Motor neuron (in vitro differentiated cells): Measurements from ENCODE around the gene KNTC1. TPM values are rescaled to one million over a fixed set of nuclear protein-coding genes. Genes with fewer than 3 reads are reported as not detected.
"Not testable (repeated sequence)": the region's sequence is repeated elsewhere in the genome, so short reads cannot be mapped to it uniquely, and the experiment has no call there.

Source experiments
- ATAC-seq, 8 experiments: fragments of 200-7000 bp; cut with Tn5 transposase; replicated peaks in 6 of 8; 2 replicates each; pipeline ENCODE4 v1.8.0; 2021; ENCODE audit warnings: mild to moderate bottlenecking in 8 of 8, moderate library complexity in 8 of 8
- H3K27ac ChIP-seq, 2 donors: fragments of 250-450 bp; sonication (Bioruptor Pico); 2 replicates each; pipeline ENCODE4 v1.9.0; 2021; ENCODE audit warnings: antibody characterized with exemption in 2 of 2, mild to moderate bottlenecking in 2 of 2, moderate library complexity in 1 of 2
- H3K4me1 ChIP-seq, 2 donors: fragments of 250-450 bp; sonication (Bioruptor Pico); replicated peaks in 1 of 2; 2 replicates each; pipeline ENCODE4 v1.6.1; 2021; ENCODE audit warnings: antibody characterized with exemption in 2 of 2, mild to moderate bottlenecking in 2 of 2, moderate library complexity in 1 of 2
- H3K4me3 ChIP-seq, 5 donors: fragments of 250-450 bp; sonication (Bioruptor Pico); 2 replicates each; pipeline ENCODE4 v1.9.0; 2021; ENCODE audit warnings: antibody characterized with exemption in 5 of 5, mild to moderate bottlenecking in 5 of 5, moderate library complexity in 4 of 5
- WGBS, 10 experiments: fragments of 450-650 bp; shearing (Covaris generic); methylation state at CpG; one replicate each; pipeline ENCODE4 v1.0.0; 2022; 5-methylcytosine and 5-hydroxymethylcytosine counted together
- in situ Hi-C, 9 experiments: fragments of 400-800 bp; cut with MboI; loops; one replicate each; pipeline ENCODE4 v1.15.0; 2021; ENCODE audit warnings: low sequenced_read_pairs in 9 of 9, low pct_unique_long_range_greater_than_20kb in 2 of 9; ENCODE audit not compliant: unreplicated experiment in 9 of 9
- total RNA-seq, 8 experiments: library from RNA; unstranded; fragments of 300-600 nt; gene quantifications; 2 replicates each; pipeline versions ENCODE4 v1.2.3 to v1.2.4, GENCODE V29; 2022

Gene KNTC1
- total RNA-seq, 8 experiments from 2014 or later = 6.4 to 60.1 (median 14.1) TPM

GRCh38 chr12:122538496-122538895 lies 11.4 kb downstream of the KNTC1 start:
- ATAC-seq = no peak
- Histone ChIP-seq H3K4me3 (no peak overlapping the region), H3K27ac (no peak overlapping the region), H3K4me1 (no peaks in the 10 kb centered on the region)
- 74 to 98% (median 90%) methylated on average over 2 to 5 of the region's 5 CpGs; no CpG with 5 or more reads in 1 of the 10 experiments for WGBS, 10 experiments
- in situ Hi-C loops = no loop called here

- WGBS, 10 experiments = 79 to 100% (median 100%) methylated on average over 1 to 2 of the region's 2 CpGs; no CpG with 5 or more reads in 2 of the 10 experiments
- ATAC-seq = no peak
- H3K27ac ChIP-seq = no peak overlapping the region
These were observed 17.5 kb downstream of the KNTC1 start for GRCh38 chr12:122544537-122544936.

GRCh38 chr12:122545855-122546254 lies 18.8 kb downstream of the KNTC1 start:
- 64 to 100% (median 93%) methylated on average over 1 to 2 of the region's 2 CpGs; no CpG with 5 or more reads in 2 of the 10 experiments for WGBS, 10 experiments
- Histone ChIP-seq H3K4me1 (no peaks in the 10 kb centered on the region), H3K27ac (no peak overlapping the region), H3K4me3 (no peak overlapping the region)
- ATAC-seq = no peak
- in situ Hi-C loops = no loop called here

More at GRCh38 chr12:122544537-122544936, 17.5 kb downstream of the KNTC1 start:
- in situ Hi-C loops = no loop called here
- H3K4me1 ChIP-seq = no peaks in the 10 kb centered on the region
- no peak overlapping the region for H3K4me3 ChIP-seq

GRCh38 chr12:122547330-122547729 lies 20.3 kb downstream of the KNTC1 start:
- in situ Hi-C loops = no loop called here
- Histone ChIP-seq H3K4me1 (no peaks in the 10 kb centered on the region), H3K4me3 (no peak overlapping the region), H3K27ac (no peak overlapping the region)
- WGBS, 10 experiments = 64 to 100% (median 82%) methylated on average over 1 to 5 of the region's 5 CpGs
- ATAC-seq = no peak

- H3K4me1 ChIP-seq = no peaks in the 10 kb centered on the region
- no peak for ATAC-seq
- H3K27ac ChIP-seq = no peak overlapping the region
- WGBS, 10 experiments = 85 to 100% (median 98%) methylated on average over 4 to 14 of the region's 16 CpGs
- in situ Hi-C loops = no loop called here
- no peak overlapping the region for H3K4me3 ChIP-seq
These were observed 31.9 kb downstream of the KNTC1 start for GRCh38 chr12:122558745-122559641.

GRCh38 chr12:122560138-122560537 lies 33.1 kb downstream of the KNTC1 start:
- H3K4me1 ChIP-seq = no peaks in the 10 kb centered on the region
- in situ Hi-C loops = no loop called here
- no peak overlapping the region for H3K27ac ChIP-seq
- no peak for ATAC-seq
- 80 to 100% (median 100%) methylated on average over 1 to 3 of the region's 3 CpGs; no CpG with 5 or more reads in 4 of the 10 experiments for WGBS, 10 experiments
- no peak overlapping the region for H3K4me3 ChIP-seq

GRCh38 chr12:122563361-122563760 lies 36.3 kb downstream of the KNTC1 start:
- in situ Hi-C loops = no loop called here

GRCh38 chr12:122566816-122567215 lies 39.8 kb downstream of the KNTC1 start:
- H3K4me3 ChIP-seq, H3K4me1 ChIP-seq, H3K27ac ChIP-seq, ATAC-seq, in situ Hi-C loops: not testable (repeated sequence)
- WGBS, 10 experiments = 93 to 100% (median 100%) methylated on average over 1 to 5 of the region's 5 CpGs; no CpG with 5 or more reads in 5 of the 10 experiments

More at GRCh38 chr12:122563361-122563760, 36.3 kb downstream of the KNTC1 start:
- H3K4me3 ChIP-seq = no peak overlapping the region
- no peak for ATAC-seq
- H3K27ac ChIP-seq = no peak overlapping the region
- no peaks in the 10 kb centered on the region for H3K4me1 ChIP-seq
- WGBS, 10 experiments = 83 to 100% (median 93%) methylated on average over 1 to 4 of the region's 4 CpGs

GRCh38 chr12:122569288-122569687 lies 42.2 kb downstream of the KNTC1 start:
- in situ Hi-C loops = no loop called here
- Histone ChIP-seq H3K4me1 (no peaks in the 10 kb centered on the region), H3K4me3 (no peak overlapping the region), H3K27ac (no peak overlapping the region)
- peak in 3 of 8 experiments; percentile 49 to 66 (median 53) for ATAC-seq
- whole genome bisulfite sequencing, 10 experiments = 90 to 100% (median 98%) methylated on average over 2 to 5 of the region's 5 CpGs; no CpG with 5 or more reads in 1 of the 10 experiments

- H3K27ac ChIP-seq, H3K4me1 ChIP-seq, H3K4me3 ChIP-seq, ATAC-seq, in situ Hi-C loops: not testable (repeated sequence)
- WGBS, 10 experiments = 0 to 100% (median 83%) methylated on average over 1 to 3 of the region's 3 CpGs; no CpG with 5 or more reads in 1 of the 10 experiments
These were observed 43.0 kb downstream of the KNTC1 start for GRCh38 chr12:122570006-122570405.

- no peak for ATAC-seq
- Histone ChIP-seq H3K27ac (no peak overlapping the region), H3K4me1 (no peaks in the 10 kb centered on the region), H3K4me3 (no peak overlapping the region)
- in situ Hi-C loops = no loop called here
- WGBS, 10 experiments = 60 to 100% (median 97%) methylated on average over 1 to 6 of the region's 6 CpGs; no CpG with 5 or more reads in 4 of the 10 experiments
These were observed 44.8 kb downstream of the KNTC1 start for GRCh38 chr12:122571821-122572220.

GRCh38 chr12:122583294-122583693 lies 56.2 kb downstream of the KNTC1 start:
- H3K4me1 ChIP-seq, in situ Hi-C loops, H3K4me3 ChIP-seq, H3K27ac ChIP-seq, ATAC-seq: not testable (repeated sequence)
- WGBS, 10 experiments = 100% methylated on average over 1 to 2 of the region's 2 CpGs; no CpG with 5 or more reads in 6 of the 10 experiments

GRCh38 chr12:122584177-122584863 lies 57.3 kb downstream of the KNTC1 start:
- WGBS, 10 experiments = 80 to 100% (median 100%) methylated on average over 1 to 4 of the region's 4 CpGs
- H3K4me1 ChIP-seq = no peaks in the 10 kb centered on the region
- H3K27ac ChIP-seq = no peak overlapping the region
- ATAC-seq = no peak
- no peak overlapping the region for H3K4me3 ChIP-seq
- in situ Hi-C loops = no loop called here
